ENCODE data around the gene SLC7A14. TPM values are rescaled to one million over a fixed set of nuclear protein-coding genes. Genes with fewer than 3 reads are reported as not detected.
A peak's percentile ranks its signal among the peaks of the same experiment; 100 is the strongest.
"Not testable (repeated sequence)": the region's sequence is repeated elsewhere in the genome, so short reads cannot be mapped to it uniquely, and the experiment has no call there.

SLC7A14 gene
- total RNA-seq, 1 donor from 2014 or later, result 6.9 TPM

GRCh38 chr3:170598091-170598502 lies 12.2 kb upstream of the SLC7A14 start:
- DNase-seq (ENCODE audit: low spot score in 2 of 2) (no peak), FAIRE-seq (no peak)

DNA sequence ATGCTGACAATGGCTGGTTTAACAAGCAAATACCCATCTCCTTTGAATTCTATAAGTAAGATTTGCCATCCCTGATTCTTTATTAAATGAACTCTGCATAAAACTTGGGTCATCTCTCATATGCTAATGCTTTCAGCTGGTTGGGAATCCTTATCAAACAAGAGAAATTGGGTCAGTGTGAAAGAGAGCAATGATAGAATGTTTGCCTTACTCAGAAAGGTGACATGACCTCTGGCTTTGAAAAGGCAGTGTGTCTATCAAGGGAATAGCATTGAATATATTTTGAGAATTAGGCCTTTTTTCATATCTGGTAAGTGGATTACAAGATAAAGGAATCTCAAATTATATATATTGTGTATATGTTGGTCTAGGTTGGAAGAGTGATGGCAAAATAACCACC lies 8.7 kb upstream of the SLC7A14 start:
- FAIRE-seq, result no peak

GRCh38 chr3:170593634-170594033 lies 7.8 kb upstream of the SLC7A14 start:
- no peak for DNase-seq (ENCODE audit: low spot score in 2 of 2)
- FAIRE-seq, result no peak

More for the DNA sequence above, 8.7 kb upstream of the SLC7A14 start:
- no peak for DNase-seq (ENCODE audit: low spot score in 2 of 2)

DNA sequence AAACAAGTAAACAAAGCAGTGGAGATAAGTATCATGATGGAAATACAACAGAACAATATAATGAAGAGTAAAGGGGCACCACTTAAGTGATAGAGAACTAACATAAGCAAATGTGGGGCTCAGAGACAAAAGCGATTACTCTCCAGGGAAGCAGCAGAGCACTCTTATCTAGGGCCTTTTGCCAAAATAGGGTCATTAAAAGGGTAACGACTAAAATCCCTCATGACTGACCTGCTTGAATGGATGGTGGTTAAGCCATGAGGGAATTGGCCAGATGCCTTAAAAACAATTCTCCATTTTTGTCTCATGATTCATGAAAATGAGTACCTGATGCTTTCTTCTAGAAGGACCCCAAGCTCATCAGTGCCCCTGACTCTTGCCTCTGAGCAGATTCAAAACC lies 3.2 kb upstream of the SLC7A14 start:
- DNase-seq (ENCODE audit: low spot score in 2 of 2), result no peak
- no peak for FAIRE-seq

DNA sequence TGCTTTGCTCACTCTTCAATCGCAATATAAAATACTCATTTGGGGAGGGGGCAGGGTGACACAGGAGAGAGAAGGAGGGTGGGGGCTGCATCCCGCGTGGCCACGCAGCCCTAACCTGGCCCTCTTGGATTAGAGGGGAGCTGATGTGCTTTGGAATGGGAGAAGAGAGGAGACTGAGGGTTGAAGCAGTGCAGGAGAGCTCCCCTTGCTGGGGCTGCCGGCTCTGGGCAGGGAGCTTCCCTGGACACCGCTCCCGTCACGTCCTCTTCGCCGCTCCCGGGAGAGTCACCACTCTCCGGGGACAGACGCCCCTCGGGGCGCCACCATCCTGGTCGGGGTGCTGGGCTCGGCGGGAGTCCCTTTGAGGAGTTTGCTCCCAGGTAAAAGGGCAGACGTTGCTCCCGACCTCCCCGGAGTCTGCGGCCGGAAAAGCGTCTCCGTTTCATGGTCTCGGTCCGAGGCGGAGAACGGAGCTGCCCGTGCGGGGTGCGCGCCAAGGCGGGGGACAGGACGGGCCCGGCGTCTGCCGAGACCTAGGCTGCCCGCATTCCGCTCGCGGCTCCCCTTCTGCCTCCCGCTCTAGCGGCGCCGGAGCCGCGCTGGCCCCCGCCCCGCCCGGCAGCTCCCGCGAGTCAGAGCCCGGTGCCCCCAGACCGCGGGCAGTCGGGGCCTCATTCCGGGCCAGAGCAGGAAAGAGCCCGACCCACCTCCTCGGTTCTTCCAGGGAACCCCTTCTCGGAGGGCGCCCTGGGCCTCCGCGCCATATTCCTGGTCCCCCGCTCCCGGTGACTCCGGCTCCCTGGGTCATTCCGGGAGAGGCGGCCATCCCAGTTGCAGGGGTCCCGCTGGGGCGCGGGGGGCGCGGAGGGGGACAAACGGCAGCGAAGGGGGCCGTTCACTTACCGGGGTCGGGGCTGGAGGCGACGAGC lies 603 bp downstream of the SLC7A14 start:
- FAIRE-seq, result no peak

GRCh38 chr3:170584585-170585007 lies 1.3 kb downstream of the SLC7A14 start:
- FAIRE-seq (no peak), DNase-seq (ENCODE audit: low spot score in 2 of 2) (peak; percentile 56 to 71)

More for the DNA sequence above, 603 bp downstream of the SLC7A14 start:
- DNase-seq (ENCODE audit: low spot score in 2 of 2), result peak in 1 of 2 donors; percentile 36

GRCh38 chr3:170579646-170580045 lies 6.2 kb downstream of the SLC7A14 start:
- FAIRE-seq (no peak), DNase-seq (ENCODE audit: low spot score in 2 of 2) (no peak)

- DNase-seq (ENCODE audit: low spot score in 2 of 2) (no peak), FAIRE-seq (no peak)
Observed at GRCh38 chr3:170572665-170573253, 13.1 kb downstream of the SLC7A14 start.

GRCh38 chr3:170567598-170567997 lies 18.3 kb downstream of the SLC7A14 start:
- DNase-seq (ENCODE audit: low spot score in 2 of 2); FAIRE-seq: not testable (repeated sequence)

- DNase-seq (ENCODE audit: low spot score in 2 of 2), result no peak
- FAIRE-seq, result no peak
Observed at GRCh38 chr3:170566413-170566812, 19.5 kb downstream of the SLC7A14 start.

DNA sequence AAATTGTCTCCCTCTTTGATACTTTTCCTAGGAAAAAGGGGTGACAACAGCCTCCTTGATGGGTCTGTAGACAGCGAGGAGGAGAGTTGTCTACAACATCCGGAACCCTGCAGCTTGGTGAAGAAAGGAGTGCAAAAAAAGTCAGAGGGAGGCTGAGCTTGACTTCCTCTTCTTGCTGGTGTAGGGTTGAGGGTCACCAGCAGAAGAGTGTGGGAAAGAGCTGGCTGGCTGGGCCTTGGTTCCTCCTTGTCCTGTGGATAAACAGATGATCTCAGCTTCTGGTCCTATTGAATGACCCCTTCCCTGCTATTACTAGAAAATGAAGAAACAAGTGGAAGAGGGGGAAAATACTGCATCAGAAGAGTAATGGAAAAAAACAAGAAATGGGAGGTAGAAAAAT lies 20.4 kb downstream of the SLC7A14 start:
- no peak for DNase-seq (ENCODE audit: low spot score in 2 of 2)
- FAIRE-seq, result no peak

- FAIRE-seq, result no peak
- DNase-seq (ENCODE audit: low spot score in 2 of 2), result no peak
Observed at GRCh38 chr3:170564664-170565063, 21.2 kb downstream of the SLC7A14 start.

DNA sequence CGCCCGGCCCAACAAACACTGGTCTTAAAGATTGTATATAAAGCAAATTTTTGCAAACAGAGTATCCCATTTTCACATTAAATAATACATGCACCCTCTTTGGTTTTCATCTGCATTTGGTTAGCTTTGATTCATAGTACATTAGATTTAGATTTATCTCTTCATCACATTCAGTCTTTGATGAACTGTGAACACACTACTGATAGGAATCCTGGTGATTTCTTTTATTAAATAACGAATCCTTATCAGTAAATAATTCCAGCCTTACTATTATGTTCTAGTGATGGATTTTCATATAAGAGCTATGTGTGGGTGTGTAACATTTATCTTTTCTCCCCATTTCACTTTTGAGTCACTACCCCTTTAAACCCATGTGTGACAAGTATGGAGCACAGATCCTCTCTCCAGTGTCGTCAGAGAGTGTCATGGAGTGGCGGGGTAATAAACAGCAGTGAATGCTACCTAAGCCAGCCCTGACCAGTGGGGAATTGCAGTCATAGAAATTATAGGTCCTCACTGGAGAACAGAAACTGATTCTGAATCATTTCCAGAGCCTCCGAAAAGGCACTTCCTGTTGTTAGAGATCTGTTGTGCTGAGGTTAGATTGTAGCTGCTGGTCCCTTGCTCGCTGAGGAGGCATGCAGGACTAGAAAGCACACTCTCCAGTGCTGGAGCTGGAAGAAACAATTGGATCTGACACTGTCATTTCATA lies 22.0 kb downstream of the SLC7A14 start:
- FAIRE-seq, result no peak
- no peak for DNase-seq (ENCODE audit: low spot score in 2 of 2)

DNA sequence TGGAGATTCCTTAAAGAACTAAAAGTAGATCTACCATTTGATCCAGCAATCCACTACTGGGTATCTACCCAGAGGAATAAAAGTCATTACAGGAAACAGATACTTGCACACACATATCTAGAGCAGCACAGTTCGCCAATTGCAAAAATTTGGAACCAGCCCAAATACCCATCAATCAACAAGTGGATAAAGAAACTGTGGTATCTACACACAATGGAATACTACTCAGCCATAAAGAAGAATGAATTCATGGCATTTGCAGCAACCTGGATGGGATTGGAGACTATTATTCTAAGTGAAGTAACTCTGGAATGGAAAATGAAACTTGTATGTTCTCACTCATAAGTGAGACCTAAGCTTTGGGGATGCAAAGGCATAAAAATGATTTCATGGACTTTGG lies 23.8 kb downstream of the SLC7A14 start:
- no peak for DNase-seq (ENCODE audit: low spot score in 2 of 2)
- FAIRE-seq, result no peak

- FAIRE-seq (no peak), DNase-seq (ENCODE audit: low spot score in 2 of 2) (no peak)
Observed at GRCh38 chr3:170560717-170561382, 25.0 kb downstream of the SLC7A14 start.

DNA sequence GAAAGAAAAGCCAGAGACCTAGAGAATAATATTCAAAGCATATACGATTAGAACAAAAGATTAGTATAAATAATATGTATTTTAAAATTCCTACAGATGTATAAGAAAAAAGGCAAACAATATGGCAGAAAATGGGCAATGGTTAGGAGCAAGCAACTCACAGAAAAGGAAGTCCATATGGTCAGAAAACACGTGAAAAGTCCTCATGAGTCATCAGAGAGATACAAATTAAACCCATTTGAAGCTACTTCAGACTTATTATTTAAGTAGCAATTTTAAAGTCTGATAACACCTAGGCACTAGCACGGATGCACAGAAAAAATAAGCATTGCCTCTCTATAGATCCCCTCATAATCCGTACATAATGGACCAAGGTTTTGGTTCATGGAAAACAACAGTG lies 25.6 kb downstream of the SLC7A14 start:
- no peak for FAIRE-seq

DNA sequence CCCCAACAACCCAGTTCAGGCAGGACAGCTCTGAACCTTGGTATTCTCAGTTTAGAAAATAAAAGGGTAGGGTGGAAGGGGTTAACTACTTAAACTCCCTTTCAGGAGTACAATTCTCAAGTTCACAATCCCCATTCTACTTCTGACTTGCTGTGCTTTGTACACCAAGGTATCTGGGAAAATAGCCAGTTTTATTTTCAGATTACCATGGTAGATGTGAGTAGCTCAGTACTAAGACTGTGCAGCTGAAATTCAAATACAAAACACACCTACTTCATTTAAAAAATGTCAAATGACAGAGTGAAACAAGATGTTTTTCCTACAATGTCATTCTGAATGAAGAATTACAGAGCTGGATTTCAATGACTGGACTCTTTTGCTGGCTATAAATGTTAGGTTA lies 27.4 kb downstream of the SLC7A14 start:
- no peak for DNase-seq (ENCODE audit: low spot score in 2 of 2)
- FAIRE-seq, result no peak

More for the DNA sequence above, 25.6 kb downstream of the SLC7A14 start:
- no peak for DNase-seq (ENCODE audit: low spot score in 2 of 2)

- FAIRE-seq (no peak), DNase-seq (ENCODE audit: low spot score in 2 of 2) (no peak)
Observed at GRCh38 chr3:170555329-170555728, 30.5 kb downstream of the SLC7A14 start.

- FAIRE-seq (no peak), DNase-seq (ENCODE audit: low spot score in 2 of 2) (no peak)
Observed at GRCh38 chr3:170553788-170554757, 31.8 kb downstream of the SLC7A14 start.

Data from frontal cortex (tissue), 4 donors.